Measurements from ENCODE around the gene ABCA13.

DNA sequence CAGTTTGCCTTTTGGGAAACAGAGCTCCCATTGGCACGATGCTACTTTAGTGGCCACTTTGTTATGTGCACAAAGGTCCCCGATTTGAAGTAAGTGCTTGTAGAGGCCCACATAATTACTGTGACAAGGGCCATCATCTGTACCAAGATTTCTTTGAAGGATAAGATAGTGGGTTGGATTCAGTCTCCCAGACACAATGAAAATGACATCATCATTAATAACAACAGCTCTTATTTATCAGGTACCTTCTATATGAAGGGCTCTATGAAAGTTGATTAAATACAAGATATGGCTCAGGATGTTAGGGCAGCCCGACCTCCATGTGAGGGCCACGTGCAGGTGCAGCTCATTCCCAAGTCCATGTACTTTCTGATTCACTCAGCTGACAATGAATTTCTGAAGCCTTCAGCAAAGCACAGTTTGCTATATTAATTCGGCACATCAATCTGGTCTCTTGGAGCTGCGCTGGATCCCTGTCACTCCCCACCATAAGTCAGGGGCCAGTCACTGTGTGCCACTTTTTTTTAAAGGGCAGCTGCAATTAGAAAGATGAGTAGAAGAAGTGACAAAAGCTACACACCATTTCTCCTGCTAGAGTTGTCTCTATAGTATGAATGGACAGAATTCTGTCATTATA lies 140.3 kb downstream of the ABCA13 start:
- TF ChIP-seq, protein P1, sequence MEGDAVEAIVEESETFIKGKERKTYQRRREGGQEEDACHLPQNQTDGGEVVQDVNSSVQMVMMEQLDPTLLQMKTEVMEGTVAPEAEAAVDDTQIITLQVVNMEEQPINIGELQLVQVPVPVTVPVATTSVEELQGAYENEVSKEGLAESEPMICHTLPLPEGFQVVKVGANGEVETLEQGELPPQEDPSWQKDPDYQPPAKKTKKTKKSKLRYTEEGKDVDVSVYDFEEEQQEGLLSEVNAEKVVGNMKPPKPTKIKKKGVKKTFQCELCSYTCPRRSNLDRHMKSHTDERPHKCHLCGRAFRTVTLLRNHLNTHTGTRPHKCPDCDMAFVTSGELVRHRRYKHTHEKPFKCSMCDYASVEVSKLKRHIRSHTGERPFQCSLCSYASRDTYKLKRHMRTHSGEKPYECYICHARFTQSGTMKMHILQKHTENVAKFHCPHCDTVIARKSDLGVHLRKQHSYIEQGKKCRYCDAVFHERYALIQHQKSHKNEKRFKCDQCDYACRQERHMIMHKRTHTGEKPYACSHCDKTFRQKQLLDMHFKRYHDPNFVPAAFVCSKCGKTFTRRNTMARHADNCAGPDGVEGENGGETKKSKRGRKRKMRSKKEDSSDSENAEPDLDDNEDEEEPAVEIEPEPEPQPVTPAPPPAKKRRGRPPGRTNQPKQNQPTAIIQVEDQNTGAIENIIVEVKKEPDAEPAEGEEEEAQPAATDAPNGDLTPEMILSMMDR (IDR thresholded peaks at IDR 0.05 in 2 of 3, conservative IDR thresholded peaks at IDR 0.05 in 1 of 3; ENCODE audit: borderline replicate concordance in 1 of 3, insufficient read depth in 1 of 3, low read depth in 2 of 3, low read length in 2 of 3), result no peak
- no peak for TF ChIP-seq YY1 (IDR thresholded peaks at IDR 0.05; ENCODE audit: extremely low read depth, insufficient replicate concordance, low read depth, low read length)
- TF ChIP-seq EZH2phosphoT487 (IDR thresholded peaks at IDR 0.05; ENCODE audit: borderline replicate concordance), result no peak
- TF ChIP-seq, protein P2, sequence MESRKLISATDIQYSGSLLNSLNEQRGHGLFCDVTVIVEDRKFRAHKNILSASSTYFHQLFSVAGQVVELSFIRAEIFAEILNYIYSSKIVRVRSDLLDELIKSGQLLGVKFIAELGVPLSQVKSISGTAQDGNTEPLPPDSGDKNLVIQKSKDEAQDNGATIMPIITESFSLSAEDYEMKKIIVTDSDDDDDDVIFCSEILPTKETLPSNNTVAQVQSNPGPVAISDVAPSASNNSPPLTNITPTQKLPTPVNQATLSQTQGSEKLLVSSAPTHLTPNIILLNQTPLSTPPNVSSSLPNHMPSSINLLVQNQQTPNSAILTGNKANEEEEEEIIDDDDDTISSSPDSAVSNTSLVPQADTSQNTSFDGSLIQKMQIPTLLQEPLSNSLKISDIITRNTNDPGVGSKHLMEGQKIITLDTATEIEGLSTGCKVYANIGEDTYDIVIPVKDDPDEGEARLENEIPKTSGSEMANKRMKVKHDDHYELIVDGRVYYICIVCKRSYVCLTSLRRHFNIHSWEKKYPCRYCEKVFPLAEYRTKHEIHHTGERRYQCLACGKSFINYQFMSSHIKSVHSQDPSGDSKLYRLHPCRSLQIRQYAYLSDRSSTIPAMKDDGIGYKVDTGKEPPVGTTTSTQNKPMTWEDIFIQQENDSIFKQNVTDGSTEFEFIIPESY (IDR thresholded peaks at IDR 0.05; ENCODE audit: extremely low read depth, insufficient replicate concordance, low read length), result no peak
- TF ChIP-seq SP1 (IDR thresholded peaks at IDR 0.05; ENCODE audit: low read depth), result no peak
- TF ChIP-seq, protein P3, sequence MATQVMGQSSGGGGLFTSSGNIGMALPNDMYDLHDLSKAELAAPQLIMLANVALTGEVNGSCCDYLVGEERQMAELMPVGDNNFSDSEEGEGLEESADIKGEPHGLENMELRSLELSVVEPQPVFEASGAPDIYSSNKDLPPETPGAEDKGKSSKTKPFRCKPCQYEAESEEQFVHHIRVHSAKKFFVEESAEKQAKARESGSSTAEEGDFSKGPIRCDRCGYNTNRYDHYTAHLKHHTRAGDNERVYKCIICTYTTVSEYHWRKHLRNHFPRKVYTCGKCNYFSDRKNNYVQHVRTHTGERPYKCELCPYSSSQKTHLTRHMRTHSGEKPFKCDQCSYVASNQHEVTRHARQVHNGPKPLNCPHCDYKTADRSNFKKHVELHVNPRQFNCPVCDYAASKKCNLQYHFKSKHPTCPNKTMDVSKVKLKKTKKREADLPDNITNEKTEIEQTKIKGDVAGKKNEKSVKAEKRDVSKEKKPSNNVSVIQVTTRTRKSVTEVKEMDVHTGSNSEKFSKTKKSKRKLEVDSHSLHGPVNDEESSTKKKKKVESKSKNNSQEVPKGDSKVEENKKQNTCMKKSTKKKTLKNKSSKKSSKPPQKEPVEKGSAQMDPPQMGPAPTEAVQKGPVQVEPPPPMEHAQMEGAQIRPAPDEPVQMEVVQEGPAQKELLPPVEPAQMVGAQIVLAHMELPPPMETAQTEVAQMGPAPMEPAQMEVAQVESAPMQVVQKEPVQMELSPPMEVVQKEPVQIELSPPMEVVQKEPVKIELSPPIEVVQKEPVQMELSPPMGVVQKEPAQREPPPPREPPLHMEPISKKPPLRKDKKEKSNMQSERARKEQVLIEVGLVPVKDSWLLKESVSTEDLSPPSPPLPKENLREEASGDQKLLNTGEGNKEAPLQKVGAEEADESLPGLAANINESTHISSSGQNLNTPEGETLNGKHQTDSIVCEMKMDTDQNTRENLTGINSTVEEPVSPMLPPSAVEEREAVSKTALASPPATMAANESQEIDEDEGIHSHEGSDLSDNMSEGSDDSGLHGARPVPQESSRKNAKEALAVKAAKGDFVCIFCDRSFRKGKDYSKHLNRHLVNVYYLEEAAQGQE (IDR thresholded peaks at IDR 0.05; ENCODE audit: low read depth), result no peak
- TF ChIP-seq SIN3A (IDR thresholded peaks at IDR 0.05; ENCODE audit: low read depth), result no peak
- TF ChIP-seq ZFX (IDR thresholded peaks at IDR 0.05), result no peak
- TF ChIP-seq POLR2AphosphoS5 (IDR thresholded peaks at IDR 0.05; ENCODE audit: low read depth, low read length), result no peak
- TF ChIP-seq RAD21 (IDR thresholded peaks at IDR 0.05; ENCODE audit: low read depth), result no peak
- TF ChIP-seq EZH2 (IDR thresholded peaks at IDR 0.05), result no peak
- no peak for TF ChIP-seq FOSL1 (IDR thresholded peaks at IDR 0.05; ENCODE audit: low read depth)
- no peak for TF ChIP-seq JUND (IDR thresholded peaks at IDR 0.05)
- TF ChIP-seq ELF1 (IDR thresholded peaks at IDR 0.05; ENCODE audit: borderline replicate concordance, low read depth), result no peak
